ENCODE data around the gene TMEM143.

The TMEM143 gene

GRCh38 chr19:48290771-48291488 lies 72.8 kb downstream of the TMEM143 start:
- H3K9me3 ChIP-seq (ENCODE audit: control insufficient read depth, insufficient read depth, low read length): peaks cover 11% of the 10 kb centered on the region; the same call in 1 of the 2 replicates
- peak overlapping the region; percentile 60 for H3K9ac ChIP-seq (ENCODE audit: low read depth, low read length)
- no peaks in the 10 kb centered on the region for H3K4me1 ChIP-seq (ENCODE audit: insufficient read depth, low read length)
- H3K36me3 ChIP-seq (ENCODE audit: insufficient read depth, low read length): peaks cover 14% of the 10 kb centered on the region

- Histone ChIP-seq H3K9ac (ENCODE audit: low read depth, low read length) (peak overlapping the region; percentile 60), H3K36me3 (ENCODE audit: insufficient read depth, low read length) (peaks cover 18% of the 10 kb centered on the region), H3K9me3 (ENCODE audit: control insufficient read depth, insufficient read depth, low read length) (peaks cover 13% of the 10 kb centered on the region; the same call in 1 of the 2 replicates), H3K4me1 (ENCODE audit: insufficient read depth, low read length) (no peaks in the 10 kb centered on the region)
These were observed 73.4 kb downstream of the TMEM143 start for GRCh38 chr19:48290401-48290770.

- H3K4me1 ChIP-seq (ENCODE audit: insufficient read depth, low read length): no peaks in the 10 kb centered on the region
- H3K9ac ChIP-seq (ENCODE audit: low read depth, low read length): no peak overlapping the region
- H3K9me3 ChIP-seq (ENCODE audit: control insufficient read depth, insufficient read depth, low read length): peaks cover 13% of the 10 kb centered on the region; the same call in 1 of the 2 replicates
- H3K36me3 ChIP-seq (ENCODE audit: insufficient read depth, low read length): peaks cover 35% of the 10 kb centered on the region
These were observed 76.0 kb downstream of the TMEM143 start for GRCh38 chr19:48287748-48288147.

GRCh38 chr19:48284896-48285295 lies 78.8 kb downstream of the TMEM143 start:
- peaks cover 45% of the 10 kb centered on the region for H3K36me3 ChIP-seq (ENCODE audit: insufficient read depth, low read length)
- H3K4me1 ChIP-seq (ENCODE audit: insufficient read depth, low read length): no peaks in the 10 kb centered on the region
- peaks cover 13% of the 10 kb centered on the region; the same call in 1 of the 2 replicates for H3K9me3 ChIP-seq (ENCODE audit: control insufficient read depth, insufficient read depth, low read length)
- no peak overlapping the region for H3K9ac ChIP-seq (ENCODE audit: low read depth, low read length)

- H3K9me3 ChIP-seq (ENCODE audit: control insufficient read depth, insufficient read depth, low read length): peaks cover 13% of the 10 kb centered on the region; the same call in 1 of the 2 replicates
- peaks cover 45% of the 10 kb centered on the region for H3K36me3 ChIP-seq (ENCODE audit: insufficient read depth, low read length)
- no peaks in the 10 kb centered on the region for H3K4me1 ChIP-seq (ENCODE audit: insufficient read depth, low read length)
- no peak overlapping the region for H3K9ac ChIP-seq (ENCODE audit: low read depth, low read length)
These were observed 79.8 kb downstream of the TMEM143 start for GRCh38 chr19:48283908-48284307.
